ENCODE measurements around the gene GYS1. TPM values are rescaled to one million over a fixed set of nuclear protein-coding genes. Genes with fewer than 3 reads are reported as not detected.

The GYS1 gene
- total and polyA plus RNA-seq, 2 experiments from 2014 or later: 15.9 to 28.9 TPM

- no peaks in the 10 kb centered on the region for H3K79me2 ChIP-seq (replicated peaks; ENCODE audit: insufficient read depth)
- H3K4me2 ChIP-seq: no peak overlapping the region
- no peak overlapping the region for H3K4me3 ChIP-seq
- ATAC-seq: no peak
- H3K36me3 Mint-ChIP-seq (ENCODE audit: low read depth): peaks cover 48% of the 10 kb centered on the region
- no peaks in the 10 kb centered on the region; the same call in 1 of the 2 replicates for H4K20me1 ChIP-seq (replicated peaks; ENCODE audit: insufficient read depth)
- peaks cover 3% of the 10 kb centered on the region; the same call in 1 of the 3 replicates for H3K9me3 Mint-ChIP-seq
- no peaks in the 10 kb centered on the region for H3K9me2 ChIP-seq (ENCODE audit: insufficient read depth)
- H3K27me3 Mint-ChIP-seq (ENCODE audit: insufficient read depth, low read depth, poor library complexity): peaks cover 23% of the 10 kb centered on the region
- 0 out of 2 replicates have a peak, but pooled peaks cover 3% of the 10 kb centered on the region for H3F3A ChIP-seq (replicated peaks; ENCODE audit: low read depth)
- H3K4me1 ChIP-seq (ENCODE audit: insufficient read depth): peaks cover 5% of the 10 kb centered on the region; the same call in 1 of the 2 replicates
- peaks cover 18% of the 10 kb centered on the region for H3K27me3 ChIP-seq (ENCODE audit: insufficient read depth)
- DNase-seq (ENCODE audit: low spot score): no peak
- H3K27ac ChIP-seq (ENCODE audit: low read depth): no peak overlapping the region
- no peak overlapping the region for H3K4me3 Mint-ChIP-seq
- no peaks in the 10 kb centered on the region for H3K36me3 ChIP-seq (ENCODE audit: insufficient read depth)
- H3K4me1 Mint-ChIP-seq: peaks cover 10% of the 10 kb centered on the region
- H3K27ac Mint-ChIP-seq: no peak overlapping the region
- TF ChIP-seq, protein P1, sequence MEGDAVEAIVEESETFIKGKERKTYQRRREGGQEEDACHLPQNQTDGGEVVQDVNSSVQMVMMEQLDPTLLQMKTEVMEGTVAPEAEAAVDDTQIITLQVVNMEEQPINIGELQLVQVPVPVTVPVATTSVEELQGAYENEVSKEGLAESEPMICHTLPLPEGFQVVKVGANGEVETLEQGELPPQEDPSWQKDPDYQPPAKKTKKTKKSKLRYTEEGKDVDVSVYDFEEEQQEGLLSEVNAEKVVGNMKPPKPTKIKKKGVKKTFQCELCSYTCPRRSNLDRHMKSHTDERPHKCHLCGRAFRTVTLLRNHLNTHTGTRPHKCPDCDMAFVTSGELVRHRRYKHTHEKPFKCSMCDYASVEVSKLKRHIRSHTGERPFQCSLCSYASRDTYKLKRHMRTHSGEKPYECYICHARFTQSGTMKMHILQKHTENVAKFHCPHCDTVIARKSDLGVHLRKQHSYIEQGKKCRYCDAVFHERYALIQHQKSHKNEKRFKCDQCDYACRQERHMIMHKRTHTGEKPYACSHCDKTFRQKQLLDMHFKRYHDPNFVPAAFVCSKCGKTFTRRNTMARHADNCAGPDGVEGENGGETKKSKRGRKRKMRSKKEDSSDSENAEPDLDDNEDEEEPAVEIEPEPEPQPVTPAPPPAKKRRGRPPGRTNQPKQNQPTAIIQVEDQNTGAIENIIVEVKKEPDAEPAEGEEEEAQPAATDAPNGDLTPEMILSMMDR (conservative IDR thresholded peaks at IDR 0.05; ENCODE audit: low read depth in 2 of 2): no peak
- TF ChIP-seq NANOG (IDR thresholded peaks at IDR 0.05; ENCODE audit: borderline replicate concordance) (no peak), POLR2AphosphoS5 (IDR thresholded peaks at IDR 0.05; ENCODE audit: low read depth) (no peak), STAT1 (IDR thresholded peaks at IDR 0.05; ENCODE audit: unreplicated experiment) (no peak), CREB1 (CRISPR knock-in tag; IDR thresholded peaks at IDR 0.05; ENCODE audit: low read depth) (no peak), EZH2 (IDR thresholded peaks at IDR 0.05; ENCODE audit: low read depth, unreplicated experiment) (no peak), ZNF114 (CRISPR knock-in tag; IDR thresholded peaks at IDR 0.05) (no peak), ZNF331 (CRISPR knock-in tag; IDR thresholded peaks at IDR 0.05; ENCODE audit: low read depth) (no peak), JUNB (IDR thresholded peaks at IDR 0.05; ENCODE audit: unreplicated experiment) (no peak), EZH2phosphoT487 (IDR thresholded peaks at IDR 0.05; ENCODE audit: unreplicated experiment) (no peak)
- TF ChIP-seq, protein P2, sequence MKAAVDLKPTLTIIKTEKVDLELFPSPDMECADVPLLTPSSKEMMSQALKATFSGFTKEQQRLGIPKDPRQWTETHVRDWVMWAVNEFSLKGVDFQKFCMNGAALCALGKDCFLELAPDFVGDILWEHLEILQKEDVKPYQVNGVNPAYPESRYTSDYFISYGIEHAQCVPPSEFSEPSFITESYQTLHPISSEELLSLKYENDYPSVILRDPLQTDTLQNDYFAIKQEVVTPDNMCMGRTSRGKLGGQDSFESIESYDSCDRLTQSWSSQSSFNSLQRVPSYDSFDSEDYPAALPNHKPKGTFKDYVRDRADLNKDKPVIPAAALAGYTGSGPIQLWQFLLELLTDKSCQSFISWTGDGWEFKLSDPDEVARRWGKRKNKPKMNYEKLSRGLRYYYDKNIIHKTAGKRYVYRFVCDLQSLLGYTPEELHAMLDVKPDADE (IDR thresholded peaks at IDR 0.05): no peak
- TF ChIP-seq, protein P3, sequence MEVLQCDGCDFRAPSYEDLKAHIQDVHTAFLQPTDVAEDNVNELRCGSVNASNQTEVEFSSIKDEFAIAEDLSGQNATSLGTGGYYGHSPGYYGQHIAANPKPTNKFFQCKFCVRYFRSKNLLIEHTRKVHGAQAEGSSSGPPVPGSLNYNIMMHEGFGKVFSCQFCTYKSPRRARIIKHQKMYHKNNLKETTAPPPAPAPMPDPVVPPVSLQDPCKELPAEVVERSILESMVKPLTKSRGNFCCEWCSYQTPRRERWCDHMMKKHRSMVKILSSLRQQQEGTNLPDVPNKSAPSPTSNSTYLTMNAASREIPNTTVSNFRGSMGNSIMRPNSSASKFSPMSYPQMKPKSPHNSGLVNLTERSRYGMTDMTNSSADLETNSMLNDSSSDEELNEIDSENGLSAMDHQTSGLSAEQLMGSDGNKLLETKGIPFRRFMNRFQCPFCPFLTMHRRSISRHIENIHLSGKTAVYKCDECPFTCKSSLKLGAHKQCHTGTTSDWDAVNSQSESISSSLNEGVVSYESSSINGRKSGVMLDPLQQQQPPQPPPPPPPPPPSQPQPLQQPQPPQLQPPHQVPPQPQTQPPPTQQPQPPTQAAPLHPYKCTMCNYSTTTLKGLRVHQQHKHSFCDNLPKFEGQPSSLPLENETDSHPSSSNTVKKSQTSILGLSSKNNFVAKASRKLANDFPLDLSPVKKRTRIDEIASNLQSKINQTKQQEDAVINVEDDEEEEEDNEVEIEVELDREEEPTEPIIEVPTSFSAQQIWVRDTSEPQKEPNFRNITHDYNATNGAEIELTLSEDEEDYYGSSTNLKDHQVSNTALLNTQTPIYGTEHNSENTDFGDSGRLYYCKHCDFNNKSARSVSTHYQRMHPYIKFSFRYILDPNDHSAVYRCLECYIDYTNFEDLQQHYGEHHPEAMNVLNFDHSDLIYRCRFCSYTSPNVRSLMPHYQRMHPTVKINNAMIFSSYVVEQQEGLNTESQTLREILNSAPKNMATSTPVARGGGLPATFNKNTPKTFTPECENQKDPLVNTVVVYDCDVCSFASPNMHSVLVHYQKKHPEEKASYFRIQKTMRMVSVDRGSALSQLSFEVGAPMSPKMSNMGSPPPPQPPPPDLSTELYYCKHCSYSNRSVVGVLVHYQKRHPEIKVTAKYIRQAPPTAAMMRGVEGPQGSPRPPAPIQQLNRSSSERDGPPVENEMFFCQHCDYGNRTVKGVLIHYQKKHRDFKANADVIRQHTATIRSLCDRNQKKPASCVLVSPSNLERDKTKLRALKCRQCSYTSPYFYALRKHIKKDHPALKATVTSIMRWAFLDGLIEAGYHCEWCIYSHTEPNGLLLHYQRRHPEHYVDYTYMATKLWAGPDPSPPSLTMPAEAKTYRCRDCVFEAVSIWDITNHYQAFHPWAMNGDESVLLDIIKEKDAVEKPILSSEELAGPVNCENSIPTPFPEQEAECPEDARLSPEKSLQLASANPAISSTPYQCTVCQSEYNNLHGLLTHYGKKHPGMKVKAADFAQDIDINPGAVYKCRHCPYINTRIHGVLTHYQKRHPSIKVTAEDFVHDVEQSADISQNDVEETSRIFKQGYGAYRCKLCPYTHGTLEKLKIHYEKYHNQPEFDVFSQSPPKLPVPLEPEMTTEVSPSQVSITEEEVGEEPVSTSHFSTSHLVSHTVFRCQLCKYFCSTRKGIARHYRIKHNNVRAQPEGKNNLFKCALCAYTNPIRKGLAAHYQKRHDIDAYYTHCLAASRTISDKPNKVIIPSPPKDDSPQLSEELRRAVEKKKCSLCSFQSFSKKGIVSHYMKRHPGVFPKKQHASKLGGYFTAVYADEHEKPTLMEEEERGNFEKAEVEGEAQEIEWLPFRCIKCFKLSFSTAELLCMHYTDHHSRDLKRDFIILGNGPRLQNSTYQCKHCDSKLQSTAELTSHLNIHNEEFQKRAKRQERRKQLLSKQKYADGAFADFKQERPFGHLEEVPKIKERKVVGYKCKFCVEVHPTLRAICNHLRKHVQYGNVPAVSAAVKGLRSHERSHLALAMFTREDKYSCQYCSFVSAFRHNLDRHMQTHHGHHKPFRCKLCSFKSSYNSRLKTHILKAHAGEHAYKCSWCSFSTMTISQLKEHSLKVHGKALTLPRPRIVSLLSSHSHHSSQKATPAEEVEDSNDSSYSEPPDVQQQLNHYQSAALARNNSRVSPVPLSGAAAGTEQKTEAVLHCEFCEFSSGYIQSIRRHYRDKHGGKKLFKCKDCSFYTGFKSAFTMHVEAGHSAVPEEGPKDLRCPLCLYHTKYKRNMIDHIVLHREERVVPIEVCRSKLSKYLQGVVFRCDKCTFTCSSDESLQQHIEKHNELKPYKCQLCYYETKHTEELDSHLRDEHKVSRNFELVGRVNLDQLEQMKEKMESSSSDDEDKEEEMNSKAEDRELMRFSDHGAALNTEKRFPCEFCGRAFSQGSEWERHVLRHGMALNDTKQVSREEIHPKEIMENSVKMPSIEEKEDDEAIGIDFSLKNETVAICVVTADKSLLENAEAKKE (CRISPR knock-in tag; IDR thresholded peaks at IDR 0.05): no peak
- TF ChIP-seq, protein P4, sequence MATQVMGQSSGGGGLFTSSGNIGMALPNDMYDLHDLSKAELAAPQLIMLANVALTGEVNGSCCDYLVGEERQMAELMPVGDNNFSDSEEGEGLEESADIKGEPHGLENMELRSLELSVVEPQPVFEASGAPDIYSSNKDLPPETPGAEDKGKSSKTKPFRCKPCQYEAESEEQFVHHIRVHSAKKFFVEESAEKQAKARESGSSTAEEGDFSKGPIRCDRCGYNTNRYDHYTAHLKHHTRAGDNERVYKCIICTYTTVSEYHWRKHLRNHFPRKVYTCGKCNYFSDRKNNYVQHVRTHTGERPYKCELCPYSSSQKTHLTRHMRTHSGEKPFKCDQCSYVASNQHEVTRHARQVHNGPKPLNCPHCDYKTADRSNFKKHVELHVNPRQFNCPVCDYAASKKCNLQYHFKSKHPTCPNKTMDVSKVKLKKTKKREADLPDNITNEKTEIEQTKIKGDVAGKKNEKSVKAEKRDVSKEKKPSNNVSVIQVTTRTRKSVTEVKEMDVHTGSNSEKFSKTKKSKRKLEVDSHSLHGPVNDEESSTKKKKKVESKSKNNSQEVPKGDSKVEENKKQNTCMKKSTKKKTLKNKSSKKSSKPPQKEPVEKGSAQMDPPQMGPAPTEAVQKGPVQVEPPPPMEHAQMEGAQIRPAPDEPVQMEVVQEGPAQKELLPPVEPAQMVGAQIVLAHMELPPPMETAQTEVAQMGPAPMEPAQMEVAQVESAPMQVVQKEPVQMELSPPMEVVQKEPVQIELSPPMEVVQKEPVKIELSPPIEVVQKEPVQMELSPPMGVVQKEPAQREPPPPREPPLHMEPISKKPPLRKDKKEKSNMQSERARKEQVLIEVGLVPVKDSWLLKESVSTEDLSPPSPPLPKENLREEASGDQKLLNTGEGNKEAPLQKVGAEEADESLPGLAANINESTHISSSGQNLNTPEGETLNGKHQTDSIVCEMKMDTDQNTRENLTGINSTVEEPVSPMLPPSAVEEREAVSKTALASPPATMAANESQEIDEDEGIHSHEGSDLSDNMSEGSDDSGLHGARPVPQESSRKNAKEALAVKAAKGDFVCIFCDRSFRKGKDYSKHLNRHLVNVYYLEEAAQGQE (IDR thresholded peaks at IDR 0.05; ENCODE audit: unreplicated experiment): no peak
- H2AFZ ChIP-seq: no peak overlapping the region
Measured at GRCh38 chr19:49014870-49015255, 21.8 kb upstream of the GYS1 start.
